A549 (cell line): ENCODE measurements around the gene QRICH1. TPM values are rescaled to one million over a fixed set of nuclear protein-coding genes. Genes with fewer than 3 reads are reported as not detected.

Source experiments
- ATAC-seq, 2 experiments: fragments of 200-7000 bp in 1 of 2; fragments of >200 bp in 1 of 2; cut with Nextera tagmentation in 1 of 2; cut with Tn5 transposase in 1 of 2; 3 replicates each; pipeline versions ENCODE4 v1.8.0 to v1.9.1; 2018 to 2020; ENCODE audit warnings: mild to moderate bottlenecking in 1 of 2, moderate library complexity in 1 of 2
- CTCF ChIA-PET: fragments of 300-600 bp; sonication (Branson Sonifier 250); formaldehyde crosslinking; extraction: SDS; loops from one replicate; lab custom pipeline; 2021; ENCODE audit warnings: antibody characterized with exemption, inconsistent platforms; lab: Yijun Ruan, JAX
- POLR2A ChIA-PET: fragments of 350-600 bp; formaldehyde crosslinking; extraction: SDS; loops from one replicate; lab custom pipeline; 2021; ENCODE audit warnings: antibody characterized with exemption, inconsistent platforms; lab: Yijun Ruan, JAX
- DNase-seq, 2 experiments: peaks; one replicate each; pipeline versions ENCODE4 v3.0.0 to v3.0.0-alpha.2; 2011 to 2016; ENCODE audit warnings: low read depth in 1 of 2, low spot score in 1 of 2
- FAIRE-seq: peaks from 2 replicates; lab custom pipeline; 2011; peaks lifted over from hg19 to GRCh38; lab: Jason Lieb, UNC
- H3K27ac ChIP-seq, 2 experiments: fragments of >200 bp; sonication (Bioruptor Twin); formaldehyde crosslinking; 3 replicates each; pipeline ENCODE4 v1.5.1; 2016 to 2017
- H3K4me1 ChIP-seq: fragments of >200 bp; sonication (Bioruptor Twin); formaldehyde crosslinking; 3 replicates; pipeline ENCODE4 v1.6.1; 2016
- H3K4me2 ChIP-seq: fragments of >200 bp; sonication (Bioruptor Twin); formaldehyde crosslinking; 3 replicates; pipeline ENCODE4 v1.6.1; 2016
- H3K4me3 ChIP-seq: fragments of >200 bp; sonication (Bioruptor Twin); formaldehyde crosslinking; 3 replicates; pipeline ENCODE4 v1.5.1; 2016
- H3K9me3 ChIP-seq: fragments of >200 bp; sonication (Bioruptor Twin); formaldehyde crosslinking; 3 replicates; pipeline ENCODE4 v1.6.1; 2016
- CEBPB ChIP-seq, 2 experiments: fragments of >200 bp in 1 of 2; sonication (Bioruptor Twin) in 1 of 2; formaldehyde crosslinking in 1 of 2; IDR thresholded peaks; 2 replicates each; pipeline ENCODE4 v1.6.1; 2012 to 2016
- CHD4 ChIP-seq: fragments of 200-600 bp; sonication (generic); IDR thresholded peaks from 2 replicates; pipeline ENCODE4 v1.6.1; 2016; ENCODE audit warnings: antibody characterized with exemption, mild to moderate bottlenecking, borderline replicate concordance
- CTCF ChIP-seq: fragments of >200 bp; sonication (Bioruptor Twin); formaldehyde crosslinking; IDR thresholded peaks from 3 replicates; pipeline ENCODE4 v1.5.1; 2016
- E2F6 ChIP-seq: IDR thresholded peaks from 2 replicates; pipeline ENCODE4 v1.6.1; 2012; ENCODE audit warnings: low read depth, borderline replicate concordance
- ESRRA ChIP-seq: fragments of 150-350 bp; IDR thresholded peaks from 2 replicates; pipeline ENCODE4 v1.6.1; 2014; ENCODE audit warnings: mild to moderate bottlenecking, low read length, borderline replicate concordance
- FOSB ChIP-seq: fragments of 250-450 bp; sonication (Bioruptor Pico); IDR thresholded peaks from 2 replicates; pipeline ENCODE4 v1.5.0; 2020; ENCODE audit warnings: mild to moderate bottlenecking, moderate library complexity
- FOXS1 ChIP-seq: fragments of 250-450 bp; sonication (Bioruptor Pico); IDR thresholded peaks from 2 replicates; pipeline ENCODE4 v1.5.0; 2020; ENCODE audit warnings: mild to moderate bottlenecking, moderate library complexity
- HDAC2 ChIP-seq: fragments of 200-600 bp; sonication (generic); IDR thresholded peaks from 2 replicates; pipeline ENCODE4 v1.6.1; 2016
- HOXA7 ChIP-seq: fragments of 250-450 bp; sonication (Bioruptor Pico); IDR thresholded peaks from 2 replicates; pipeline ENCODE4 v1.5.0; 2020; ENCODE audit warnings: mild to moderate bottlenecking, moderate library complexity
- HOXB13 ChIP-seq: fragments of 250-450 bp; sonication (Bioruptor Pico); IDR thresholded peaks from 2 replicates; pipeline ENCODE4 v1.5.0; 2020; ENCODE audit warnings: low read depth, mild to moderate bottlenecking, moderate library complexity
- JUN ChIP-seq, 2 experiments: fragments of >200 bp; sonication (Bioruptor Twin); formaldehyde crosslinking; IDR thresholded peaks; 2 replicates in 1 of 2; 3 replicates in 1 of 2; pipeline ENCODE4 v1.6.1; 2016 to 2017
- KDM1A ChIP-seq: fragments of 200-600 bp; sonication (generic); IDR thresholded peaks from 2 replicates; pipeline ENCODE4 v1.6.1; 2016; ENCODE audit warnings: low read depth, mild to moderate bottlenecking
- KDM5A ChIP-seq: fragments of 200-600 bp; sonication (generic); IDR thresholded peaks from 2 replicates; pipeline ENCODE4 v1.6.1; 2016; ENCODE audit warnings: antibody characterized with exemption, mild to moderate bottlenecking
- MAFK ChIP-seq: fragments of 450-650 bp; IDR thresholded peaks from 2 replicates; pipeline ENCODE4 v1.6.1; 2014; ENCODE audit not compliant: partially characterized antibody
- MAX ChIP-seq: IDR thresholded peaks from 2 replicates; pipeline ENCODE4 v1.6.1; 2012
- MYC ChIP-seq: IDR thresholded peaks from 2 replicates; pipeline ENCODE4 v1.6.1; 2012; ENCODE audit warnings: mild to moderate bottlenecking, inconsistent platforms, low read length, improper control_type of control experiment, borderline replicate concordance
- NPAS2 ChIP-seq: fragments of 250-450 bp; sonication (Bioruptor Pico); IDR thresholded peaks from 2 replicates; pipeline ENCODE4 v1.8.0; 2022; ENCODE audit warnings: mild to moderate bottlenecking, moderate library complexity, borderline replicate concordance
- POLR2A ChIP-seq: IDR thresholded peaks from 2 replicates; pipeline ENCODE4 v1.6.1; 2012; ENCODE audit warnings: mild to moderate bottlenecking, low read length
- POLR2AphosphoS2 ChIP-seq: conservative IDR thresholded peaks from 2 replicates; pipeline ENCODE4 v1.6.1; 2012; ENCODE audit warnings: low read length, improper control_type of control experiment, inconsistent platforms
- RAD21 ChIP-seq, 2 experiments: fragments of >200 bp in 1 of 2; sonication (Bioruptor Twin) in 1 of 2; formaldehyde crosslinking in 1 of 2; IDR thresholded peaks in 1 of 2; conservative IDR thresholded peaks in 1 of 2; 2 replicates in 1 of 2; 3 replicates in 1 of 2; pipeline ENCODE4 v1.6.1; 2012 to 2018; ENCODE audit warnings: inconsistent platforms in 1 of 2
- RARB ChIP-seq: fragments of 250-450 bp; sonication (Bioruptor Pico); IDR thresholded peaks from 2 replicates; pipeline ENCODE4 v1.8.0; 2021; ENCODE audit warnings: mild to moderate bottlenecking, moderate library complexity
- RCOR1 ChIP-seq: fragments of 150-350 bp; IDR thresholded peaks from 2 replicates; pipeline ENCODE4 v1.6.1; 2014; ENCODE audit warnings: antibody characterized with exemption, low read length, low read depth
- RNF2 ChIP-seq: fragments of 200-600 bp; sonication (generic); IDR thresholded peaks from 2 replicates; pipeline ENCODE4 v1.6.1; 2016; ENCODE audit warnings: low read depth, mild to moderate bottlenecking, antibody characterized with exemption, moderate library complexity, borderline replicate concordance
- ZNF302 ChIP-seq: fragments of 250-450 bp; sonication (Bioruptor Pico); IDR thresholded peaks from 2 replicates; pipeline ENCODE4 v1.9.0; 2021; ENCODE audit warnings: inconsistent platforms, mild to moderate bottlenecking, moderate library complexity
- ZSCAN20 ChIP-seq: fragments of 250-450 bp; sonication (Bioruptor Pico); IDR thresholded peaks from 2 replicates; pipeline ENCODE4 v1.8.0; 2022; ENCODE audit warnings: mild to moderate bottlenecking, moderate library complexity
- WGBS: methylation state at CpG from one replicate; pipeline ENCODE4 v1.1.6; 2017; ENCODE audit errors: missing lambda C conversion rate; 5-methylcytosine and 5-hydroxymethylcytosine counted together
- polyA plus RNA-seq, 4 experiments: library from polyadenylated mRNA; depleted of rRNA in 3 of 4; stranded (reverse); fragments of >200 nt; fragmentation: RNase III in 1 of 4; extraction: RNeasy Plus Mini Kit Qiagen cat#74134 plus additional on column Dnase treatment in 1 of 4; gene quantifications; 2 replicates in 3 of 4; 3 replicates in 1 of 4; pipeline ENCODE4 v1.2.3, GENCODE V29; 2011 to 2017

Gene QRICH1
- polyA plus RNA-seq, 2 of the 4 experiments (the other 2 are of a cell fraction) = 47.9 to 53.8 TPM

- no peaks in the 10 kb centered on the region for H3K9me3 ChIP-seq
- TF ChIP-seq FOSB (CRISPR knock-in tag) (no peak), HDAC2 (no peak), CEBPB (IDR thresholded peaks at IDR 0.05) (no peak), FOXS1 (CRISPR knock-in tag) (no peak), JUN (IDR thresholded peaks at IDR 0.05) (no peak), CHD4 (no peak), RAD21 (conservative IDR thresholded peaks at IDR 0.05 in 1 of 2, IDR thresholded peaks at IDR 0.05 in 1 of 2) (no peak), RNF2 (no peak), HOXB13 (CRISPR knock-in tag) (no peak), MAFK (no peak), POLR2AphosphoS2 (no peak), ZNF302 (no peak), MYC (no peak), RARB (no peak)
- no peak overlapping the region for H3K27ac ChIP-seq
- ATAC-seq (no peak), DNase-seq (no peak), FAIRE-seq (no peak)
- H3K4me3 ChIP-seq = no peak overlapping the region
- ChIA-PET CTCF (no interaction called here), POLR2A (no interaction called here)
- WGBS = 96% methylated on average over 1 of the region's 1 CpG
- H3K4me1 ChIP-seq = no peaks in the 10 kb centered on the region
- H3K4me2 ChIP-seq = no peak overlapping the region
Observed at GRCh38 chr3:49053543-49053942, 40.3 kb downstream of the QRICH1 start.

GRCh38 chr3:49035281-49035680, 58.6 kb downstream of the QRICH1 start:
- no peaks in the 10 kb centered on the region for H3K4me1 ChIP-seq
- no peaks in the 10 kb centered on the region for H3K9me3 ChIP-seq
- no peak overlapping the region for H3K4me3 ChIP-seq
- CTCF ChIA-PET = interaction anchor here (1.6 to 5.6 kb wide), 2 partner anchors 13 to 59 kb away, joined by 5 to 29 read pairs; partner anchors contain the start of genes NDUFAF3 and QRICH1
- DNase-seq (no peak), ATAC-seq (no peak), FAIRE-seq (no peak)
- WGBS = 97% methylated on average over 3 of the region's 3 CpGs
- no peak overlapping the region for H3K4me2 ChIP-seq
- POLR2A ChIA-PET = no interaction called here
- no peak overlapping the region for H3K27ac ChIP-seq
- TF ChIP-seq HOXA7 (CRISPR knock-in tag) = no peak
- no peak for TF ChIP-seq E2F6
- TF ChIP-seq POLR2A = no peak
- no peak for TF ChIP-seq ESRRA
- no peak for TF ChIP-seq ZSCAN20 (CRISPR knock-in tag)
- no peak for TF ChIP-seq NPAS2 (CRISPR knock-in tag)
- no peak for TF ChIP-seq RCOR1
- no peak for TF ChIP-seq HDAC2
- TF ChIP-seq KDM1A = no peak
- TF ChIP-seq KDM5A = no peak
- TF ChIP-seq CTCF = no peak
- no peak for TF ChIP-seq MAX
